ENCODE measurements around the gene ZMIZ1.

DNA sequence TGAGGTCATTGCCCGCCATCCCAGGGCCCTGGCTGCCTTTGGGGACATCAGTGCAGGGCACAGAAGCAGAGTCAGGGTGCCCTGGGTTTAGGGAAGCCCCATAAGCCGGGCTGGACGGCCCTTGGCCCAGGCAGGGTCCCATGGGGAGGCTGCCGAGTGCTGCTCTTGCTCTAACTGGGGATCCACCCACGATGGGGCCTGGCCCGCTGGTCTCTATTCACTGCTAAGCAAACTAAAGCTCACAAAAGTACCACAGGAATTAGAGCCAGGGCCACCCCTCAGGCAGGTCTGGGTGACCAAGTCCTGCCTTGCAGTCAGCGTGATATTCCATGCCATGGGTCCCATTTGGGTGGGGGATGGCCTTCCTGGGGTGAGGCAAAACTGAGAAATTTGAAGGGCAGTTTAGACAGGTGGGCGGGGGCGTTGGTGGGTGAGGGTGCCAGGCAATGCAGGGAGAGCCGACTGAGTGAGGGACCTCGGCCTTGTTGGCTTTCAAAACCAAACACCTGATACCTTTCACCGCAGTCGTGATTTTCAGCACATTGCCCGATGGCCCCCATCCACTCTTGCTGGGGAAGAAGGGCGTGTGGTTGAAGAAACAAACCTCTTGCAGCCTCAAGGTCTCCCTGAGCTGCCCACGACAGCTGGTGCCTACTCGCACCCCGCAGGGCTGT, 185.7 kb downstream of the ZMIZ1 start:
- TF ChIP-seq, protein P1, sequence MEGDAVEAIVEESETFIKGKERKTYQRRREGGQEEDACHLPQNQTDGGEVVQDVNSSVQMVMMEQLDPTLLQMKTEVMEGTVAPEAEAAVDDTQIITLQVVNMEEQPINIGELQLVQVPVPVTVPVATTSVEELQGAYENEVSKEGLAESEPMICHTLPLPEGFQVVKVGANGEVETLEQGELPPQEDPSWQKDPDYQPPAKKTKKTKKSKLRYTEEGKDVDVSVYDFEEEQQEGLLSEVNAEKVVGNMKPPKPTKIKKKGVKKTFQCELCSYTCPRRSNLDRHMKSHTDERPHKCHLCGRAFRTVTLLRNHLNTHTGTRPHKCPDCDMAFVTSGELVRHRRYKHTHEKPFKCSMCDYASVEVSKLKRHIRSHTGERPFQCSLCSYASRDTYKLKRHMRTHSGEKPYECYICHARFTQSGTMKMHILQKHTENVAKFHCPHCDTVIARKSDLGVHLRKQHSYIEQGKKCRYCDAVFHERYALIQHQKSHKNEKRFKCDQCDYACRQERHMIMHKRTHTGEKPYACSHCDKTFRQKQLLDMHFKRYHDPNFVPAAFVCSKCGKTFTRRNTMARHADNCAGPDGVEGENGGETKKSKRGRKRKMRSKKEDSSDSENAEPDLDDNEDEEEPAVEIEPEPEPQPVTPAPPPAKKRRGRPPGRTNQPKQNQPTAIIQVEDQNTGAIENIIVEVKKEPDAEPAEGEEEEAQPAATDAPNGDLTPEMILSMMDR (IDR thresholded peaks at IDR 0.05): no peak
- TF ChIP-seq POLR2A (IDR thresholded peaks at IDR 0.05): no peak
